H1 (cell line): ENCODE results near the gene ASB13. TPM values are rescaled to one million over a fixed set of nuclear protein-coding genes. Genes with fewer than 3 reads are reported as not detected.

Source experiments
- CTCF ChIA-PET: fragments of 300-600 bp; sonication (Branson Sonifier 250); formaldehyde crosslinking; loops from one replicate; lab custom pipeline; 2021; ENCODE audit not compliant: partially characterized antibody; lab: Charles Lee
- POLR2A ChIA-PET: fragments of 300-600 bp; sonication (Branson Sonifier 250); formaldehyde crosslinking; loops from one replicate; lab custom pipeline; 2021; ENCODE audit warnings: inconsistent platforms; ENCODE audit not compliant: partially characterized antibody; lab: Charles Lee
- DNase-seq, 2 experiments: peaks; one replicate each; pipeline versions ENCODE4 v3.0.0 to v3.0.0-alpha.2; 2010 to 2022; ENCODE audit warnings: low spot score in 2 of 2, low read depth in 1 of 2, mixed read lengths in 1 of 2
- FAIRE-seq: peaks from 2 replicates; lab custom pipeline; 2011; peaks lifted over from hg19 to GRCh38; lab: Jason Lieb, UNC
- H2AFZ ChIP-seq: 2 replicates; pipeline ENCODE4 v1.8.1; 2012; ENCODE audit warnings: low read length, inconsistent platforms
- H2AK5ac ChIP-seq: 2 replicates; pipeline ENCODE4 v1.6.1; 2013; ENCODE audit warnings: low read depth, low read length
- H2BK120ac ChIP-seq: replicated peaks from 2 replicates; pipeline ENCODE3; 2013; ENCODE audit warnings: low read depth, low read length, inconsistent platforms
- H2BK12ac ChIP-seq: 2 replicates; pipeline ENCODE4 v1.6.1; 2013; ENCODE audit warnings: low read depth, low read length
- H2BK15ac ChIP-seq: 2 replicates; pipeline ENCODE4 v1.6.1; 2013; ENCODE audit warnings: low read length
- H2BK20ac ChIP-seq: 2 replicates; pipeline ENCODE4 v1.6.1; 2013; ENCODE audit warnings: low read length
- H2BK5ac ChIP-seq: 2 replicates; pipeline ENCODE4 v1.6.1; 2013; ENCODE audit warnings: low read depth, low read length
- H3K14ac ChIP-seq: 2 replicates; pipeline ENCODE4 v1.6.1; 2013; ENCODE audit warnings: inconsistent platforms; ENCODE audit not compliant: insufficient read length
- H3K18ac ChIP-seq: 2 replicates; pipeline ENCODE4 v1.6.1; 2013; ENCODE audit warnings: low read length; ENCODE audit errors: extremely low read depth
- H3K23ac ChIP-seq: 2 replicates; pipeline ENCODE4 v1.6.1; 2013; ENCODE audit warnings: inconsistent platforms; ENCODE audit not compliant: insufficient read length
- H3K23me2 ChIP-seq: 2 replicates; pipeline ENCODE4 v1.6.1; 2013; ENCODE audit warnings: low read depth, low read length
- H3K27ac ChIP-seq: 2 replicates; pipeline ENCODE4 v1.6.1; 2011; ENCODE audit warnings: low read depth, low read length, inconsistent platforms
- H3K27me3 ChIP-seq, 4 experiments: replicated peaks in 1 of 4; 1 replicate in 1 of 4; 2 replicates in 3 of 4; pipeline versions ENCODE4 v1.6.1 to v1.8.1; 2011 to 2013; ENCODE audit warnings: low read length in 3 of 4, mild to moderate bottlenecking in 3 of 4, inconsistent platforms in 2 of 4, mixed read lengths in 2 of 4, moderate library complexity in 1 of 4; ENCODE audit not compliant: control insufficient read depth in 3 of 4, insufficient read depth in 3 of 4; ENCODE audit errors: extremely low read depth in 1 of 4
- H3K36me3 ChIP-seq, 4 experiments: 2 replicates each; pipeline versions ENCODE4 v1.6.1 to v1.8.1; 2011 to 2013; ENCODE audit warnings: mild to moderate bottlenecking in 4 of 4, low read length in 3 of 4, moderate library complexity in 2 of 4, control low read depth in 1 of 4, inconsistent platforms in 1 of 4; ENCODE audit not compliant: insufficient read depth in 4 of 4, control insufficient read depth in 2 of 4
- H3K4ac ChIP-seq: replicated peaks from 2 replicates; pipeline ENCODE3; 2013; ENCODE audit warnings: low read length, low read depth, mixed read lengths, inconsistent platforms; ENCODE audit not compliant: insufficient read length
- H3K4me1 ChIP-seq, 4 experiments: replicated peaks in 1 of 4; 1 replicate in 1 of 4; 2 replicates in 3 of 4; pipeline versions ENCODE4 v1.6.1 to v1.8.1; 2011 to 2013; ENCODE audit warnings: low read length in 3 of 4, inconsistent platforms in 2 of 4, mixed read lengths in 1 of 4; ENCODE audit not compliant: insufficient read depth in 4 of 4, control insufficient read depth in 3 of 4
- H3K4me2 ChIP-seq, 2 experiments: 2 replicates each; pipeline versions ENCODE4 v1.6.1 to v1.8.1; 2011 to 2013; ENCODE audit warnings: low read depth in 2 of 2, low read length in 2 of 2, control low read depth in 1 of 2, inconsistent platforms in 1 of 2, mild to moderate bottlenecking in 1 of 2; ENCODE audit not compliant: insufficient read depth in 1 of 2
- H3K4me3 ChIP-seq, 4 experiments: fragments of 200-600, 300-600 bp in 1 of 4; sonication (generic), shearing (Covaris generic), sonication (Bioruptor Twin) in 1 of 4; 2 replicates each; pipeline versions ENCODE4 v1.5.1 to v1.8.1; 2011 to 2016; ENCODE audit warnings: low read length in 4 of 4, low read depth in 3 of 4, control low read depth in 2 of 4, inconsistent platforms in 2 of 4, mild to moderate bottlenecking in 2 of 4, mixed read lengths in 1 of 4, moderate library complexity in 1 of 4; ENCODE audit not compliant: insufficient read depth in 2 of 4; ENCODE audit errors: extremely low read depth in 1 of 4
- H3K56ac ChIP-seq: replicated peaks from 2 replicates; pipeline ENCODE3; 2013; ENCODE audit warnings: low read depth, mild to moderate bottlenecking, mixed read lengths, low read length, inconsistent platforms; ENCODE audit not compliant: insufficient read length
- H3K79me1 ChIP-seq: 2 replicates; pipeline ENCODE4 v1.6.1; 2013; ENCODE audit warnings: low read depth, low read length, control low read depth
- H3K79me2 ChIP-seq, 2 experiments: 2 replicates each; pipeline versions ENCODE4 v1.6.1 to v1.8.1; 2012 to 2013; ENCODE audit warnings: low read length in 2 of 2, mild to moderate bottlenecking in 2 of 2, inconsistent platforms in 1 of 2; ENCODE audit not compliant: insufficient read depth in 2 of 2, control insufficient read depth in 1 of 2
- H3K9ac ChIP-seq, 4 experiments: replicated peaks in 1 of 4; 1 replicate in 1 of 4; 2 replicates in 3 of 4; pipeline versions ENCODE4 v1.6.1 to v1.8.1; 2011 to 2013; ENCODE audit warnings: low read depth in 3 of 4, low read length in 3 of 4, control low read depth in 2 of 4, mild to moderate bottlenecking in 2 of 4, moderate library complexity in 2 of 4, inconsistent platforms in 1 of 4; ENCODE audit errors: extremely low read depth in 1 of 4
- H3K9me3 ChIP-seq, 2 experiments: 2 replicates each; pipeline versions ENCODE4 v1.6.1 to v1.8.1; 2012 to 2013; ENCODE audit warnings: mild to moderate bottlenecking in 2 of 2, moderate library complexity in 2 of 2, control low read depth in 1 of 2, inconsistent platforms in 1 of 2, low read depth in 1 of 2, low read length in 1 of 2, mixed read lengths in 1 of 2; ENCODE audit not compliant: insufficient read depth in 2 of 2
- H4K20me1 ChIP-seq, 2 experiments: replicated peaks in 1 of 2; 2 replicates each; pipeline versions ENCODE3 to v1.8.1; 2011 to 2013; ENCODE audit warnings: inconsistent platforms in 2 of 2, low read length in 2 of 2, mild to moderate bottlenecking in 1 of 2; ENCODE audit not compliant: insufficient read depth in 2 of 2, control insufficient read depth in 1 of 2
- H4K5ac ChIP-seq: 2 replicates; pipeline ENCODE4 v1.6.1; 2013; ENCODE audit warnings: low read length, low read depth, mixed read lengths, inconsistent platforms; ENCODE audit not compliant: insufficient read length
- H4K8ac ChIP-seq: 2 replicates; pipeline ENCODE4 v1.8.0; 2013; ENCODE audit warnings: mild to moderate bottlenecking, moderate library complexity, low read length, inconsistent platforms; ENCODE audit not compliant: insufficient read depth; ENCODE audit errors: extremely low read depth
- H4K91ac ChIP-seq: replicated peaks from 2 replicates; pipeline ENCODE3; 2013; ENCODE audit warnings: low read length, mixed read lengths, inconsistent platforms; ENCODE audit not compliant: insufficient read length
- ATF2 ChIP-seq: IDR thresholded peaks from 2 replicates; pipeline ENCODE4 v1.6.1; 2012; ENCODE audit warnings: low read length, inconsistent platforms
- CEBPB ChIP-seq: IDR thresholded peaks from 2 replicates; pipeline ENCODE4 v1.6.1; 2012; ENCODE audit warnings: low read depth, low read length
- HDAC6 ChIP-seq: IDR thresholded peaks from one replicate; pipeline ENCODE4 v1.7.1; 2012; ENCODE audit warnings: low read depth, mild to moderate bottlenecking, inconsistent platforms, low read length, moderate library complexity
- NANOG ChIP-seq: IDR thresholded peaks from 2 replicates; pipeline ENCODE4 v1.6.1; 2011; ENCODE audit warnings: low read length, low read depth, mild to moderate bottlenecking, inconsistent platforms; ENCODE audit not compliant: insufficient read depth, poor library complexity, severe bottlenecking
- SIX5 ChIP-seq: IDR thresholded peaks from 2 replicates; pipeline ENCODE4 v1.6.1; 2011; ENCODE audit warnings: mild to moderate bottlenecking, low read depth, low read length
- TCF12 ChIP-seq: IDR thresholded peaks from 2 replicates; pipeline ENCODE4 v1.6.1; 2011; ENCODE audit warnings: low read depth, mild to moderate bottlenecking, low read length
- ZNF274 ChIP-seq: IDR thresholded peaks from 2 replicates; pipeline ENCODE4 v1.7.0; 2012; ENCODE audit warnings: low read length, borderline replicate concordance; ENCODE audit errors: extremely low read depth
- WGBS, 2 experiments: shearing (Covaris generic) in 1 of 2; methylation state at CpG; one replicate each; pipeline versions ENCODE4 v1.1.6 to v1.1.7; 2013 to 2015; ENCODE audit warnings: low lambda C conversion rate in 2 of 2, mixed read lengths in 2 of 2, inconsistent platforms in 1 of 2, low coverage in 1 of 2, missing lambda C conversion rate in 1 of 2; ENCODE audit not compliant: insufficient replicate concordance in 2 of 2, insufficient coverage in 1 of 2, insufficient read length in 1 of 2; ENCODE audit errors: extremely low coverage in 1 of 2, missing lambda C conversion rate in 1 of 2; 5-methylcytosine and 5-hydroxymethylcytosine counted together
- polyA plus RNA-seq, 7 experiments: library from polyadenylated mRNA; depleted of rRNA in 3 of 7; stranded (reverse) in 5 of 7; unstranded in 2 of 7; fragments of >200 nt in 5 of 7; fragments of 200-250 nt in 2 of 7; gene quantifications; 1 replicate in 5 of 7; 2 replicates in 1 of 7; 4 replicates in 1 of 7; pipeline versions ENCODE4 v1.2.1 to v1.2.3, GENCODE V29; 2011 to 2013; ENCODE audit warnings: missing spikeins in 2 of 7, mixed read lengths in 2 of 7
- total RNA-seq: library from RNA; stranded (reverse); fragmentation: NEBNext Ultra II Directional; extraction: Animal tissue kit (Norgen Biotek cat#: 25700); gene quantifications from 2 replicates; pipeline ENCODE4 v1.2.1, GENCODE V29; 2021

ASB13 gene
- total and polyA plus RNA-seq, 2 of the 8 experiments (the other 6 are each of a cell fraction or from before 2014, with no cell fraction given): 12.3 to 20.2 TPM

GRCh38 chr10:5630112-5630436, 36.3 kb downstream of the ASB13 start:
- no peaks in the 10 kb centered on the region for H4K20me1 ChIP-seq
- no peak overlapping the region for H4K8ac ChIP-seq
- no peak overlapping the region for H4K5ac ChIP-seq
- no peaks in the 10 kb centered on the region for H3K23me2 ChIP-seq
- ChIA-PET CTCF (interaction anchor here (0.7 to 14.0 kb wide), 41 partner anchors 9 to 815 kb away, joined by 3 to 200 read pairs (median 5); partner anchors contain the start of genes CALML3 and CALML5), POLR2A (interaction anchor here (1.2 kb wide), 1 partner anchor 184 kb away, joined by 3 read pairs; no protein-coding TSS in a partner anchor)
- no peak overlapping the region for H3K9ac ChIP-seq
- H2BK20ac ChIP-seq: no peak overlapping the region
- no peak overlapping the region for H2BK120ac ChIP-seq
- no peak overlapping the region for H3K18ac ChIP-seq
- no peak overlapping the region for H3K4ac ChIP-seq
- FAIRE-seq (no peak), DNase-seq (no peak)
- H3K4me1 ChIP-seq: peaks cover 0 to 5% (median 0%) of the 10 kb centered on the region in 4 experiments; a peak in 2 of 7 replicates
- no peak overlapping the region for H2AK5ac ChIP-seq
- no peak overlapping the region for H4K91ac ChIP-seq
- WGBS, 2 experiments: 80% methylated on average over 8 of the region's 8 CpGs; no CpG with 5 or more reads in 1 of the 2 experiments
- no peak overlapping the region for H3K27ac ChIP-seq
- H3K14ac ChIP-seq: no peak overlapping the region
- H2BK5ac ChIP-seq: no peak overlapping the region
- no peaks in the 10 kb centered on the region for H3K27me3 ChIP-seq
- H3K56ac ChIP-seq: no peak overlapping the region
- H3K4me2 ChIP-seq: no peak overlapping the region
- H2AFZ ChIP-seq: no peak overlapping the region
- H3K79me1 ChIP-seq: no peaks in the 10 kb centered on the region
- H3K79me2 ChIP-seq: no peaks in the 10 kb centered on the region
- H2BK12ac ChIP-seq: no peak overlapping the region
- TF ChIP-seq TCF12: no peak
- TF ChIP-seq ATF2: no peak
- no peak for TF ChIP-seq HDAC6
- no peak for TF ChIP-seq SIX5
- no peak for TF ChIP-seq CEBPB
- TF ChIP-seq NANOG: no peak
- TF ChIP-seq ZNF274: no peak
- H2BK15ac ChIP-seq: no peak overlapping the region
- H3K36me3 ChIP-seq: no peaks in the 10 kb centered on the region
- no peak overlapping the region for H3K4me3 ChIP-seq
- H3K23ac ChIP-seq: no peak overlapping the region
- no peaks in the 10 kb centered on the region for H3K9me3 ChIP-seq
